Left forelimb (tissue), 1 donor: ENCODE data around the gene BCL11B.

Source experiments
- DNase-seq: peaks from one replicate; pipeline ENCODE4 v3.0.0-alpha.2; 2018; ENCODE audit warnings: low spot score

The BCL11B gene

DNA sequence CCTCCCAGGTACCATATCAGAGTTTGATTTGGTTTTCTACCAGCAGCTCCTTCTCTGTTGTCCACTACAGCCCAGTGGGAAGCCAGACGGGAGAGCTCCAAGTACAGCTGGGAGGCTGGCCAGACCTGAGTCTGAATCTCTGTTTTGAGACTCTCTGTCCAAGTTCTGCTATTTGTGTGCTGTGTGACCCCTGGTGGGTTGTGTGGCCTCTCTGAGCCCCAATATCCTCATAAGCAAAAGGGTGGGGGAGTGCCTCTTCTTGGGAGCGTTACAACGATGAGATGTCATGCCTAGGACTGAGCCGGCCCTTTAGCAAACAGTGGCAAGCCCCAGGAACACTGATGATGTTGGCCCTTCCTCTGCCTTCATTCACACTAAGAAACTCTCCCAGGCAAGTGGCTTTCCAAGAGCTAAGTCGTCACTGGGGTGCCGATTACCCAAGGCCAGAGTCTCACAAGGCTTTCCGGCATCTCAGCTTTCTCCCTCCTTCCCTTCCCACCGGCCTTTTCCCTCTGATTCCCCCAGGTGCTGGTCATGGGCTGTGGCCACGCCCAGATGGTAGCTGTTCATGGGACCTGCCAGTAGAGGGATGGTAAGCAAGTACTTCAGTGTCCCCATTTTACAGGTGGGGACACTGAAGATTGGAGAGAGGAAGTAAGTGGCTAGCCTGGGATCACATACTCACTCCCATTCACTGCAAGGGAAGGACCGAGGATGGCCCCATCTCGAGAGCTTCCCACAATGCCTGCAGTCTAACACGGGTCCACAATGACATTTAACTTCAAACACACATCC lies 47.7 kb downstream of the BCL11B start:
- DNase-seq, result no peak

DNA sequence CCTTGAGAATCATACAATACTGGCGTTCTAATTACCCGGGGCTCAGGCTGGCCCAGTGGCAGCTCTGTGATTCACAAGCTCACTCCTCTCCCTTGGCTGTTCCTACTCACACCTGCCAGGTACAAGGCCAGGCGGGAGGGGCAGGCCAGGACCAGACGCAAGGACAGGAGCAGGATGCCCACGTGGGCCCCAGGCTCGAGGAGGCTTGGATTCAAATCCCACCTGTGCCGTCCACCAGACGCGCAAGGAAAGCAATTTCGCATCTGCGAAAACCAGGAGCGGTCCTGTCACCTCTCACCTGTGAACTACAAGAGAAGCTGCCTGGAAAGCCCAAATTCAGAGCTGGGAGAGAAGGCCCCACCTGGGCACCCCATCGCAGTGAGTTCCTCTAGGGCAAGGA lies 50.6 kb downstream of the BCL11B start:
- DNase-seq, result no peak

DNA sequence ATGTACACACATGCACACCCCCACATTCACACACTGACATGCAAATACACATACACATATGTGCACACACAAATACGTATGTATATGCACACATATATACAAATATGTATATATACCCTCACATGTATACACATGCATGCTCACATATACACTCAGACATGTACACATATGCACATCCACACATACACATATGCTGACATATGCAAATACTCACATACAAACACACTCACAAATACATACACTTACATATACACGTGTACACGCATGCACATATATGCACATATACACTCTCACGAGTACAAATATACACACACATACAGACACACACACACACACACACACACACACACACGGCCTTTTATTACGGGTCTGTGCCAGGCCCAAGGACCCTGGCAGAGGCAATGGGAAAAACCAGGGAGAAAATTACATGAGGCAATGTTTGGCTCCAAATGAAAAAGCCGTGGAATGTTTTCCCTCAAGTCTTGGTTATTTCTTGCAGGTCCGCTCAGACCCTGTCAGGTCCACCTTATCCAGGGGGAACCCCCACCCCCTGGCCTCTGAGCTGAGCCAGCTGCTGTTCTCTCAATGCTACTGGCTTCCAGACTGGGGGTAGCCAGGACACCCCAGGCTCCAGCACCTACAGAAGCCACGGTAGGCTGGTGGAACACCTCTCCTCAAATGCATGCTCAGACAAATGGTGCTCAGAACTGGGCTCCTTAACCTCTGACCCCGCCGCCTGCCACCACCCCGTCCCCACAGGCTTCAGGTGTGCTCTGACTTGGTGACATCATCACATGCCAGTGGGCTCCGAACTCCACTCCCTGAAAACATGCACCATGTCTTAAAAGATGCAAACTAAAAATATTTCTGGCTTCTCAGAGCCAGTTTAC lies 54.7 kb downstream of the BCL11B start:
- no peak for DNase-seq

DNA sequence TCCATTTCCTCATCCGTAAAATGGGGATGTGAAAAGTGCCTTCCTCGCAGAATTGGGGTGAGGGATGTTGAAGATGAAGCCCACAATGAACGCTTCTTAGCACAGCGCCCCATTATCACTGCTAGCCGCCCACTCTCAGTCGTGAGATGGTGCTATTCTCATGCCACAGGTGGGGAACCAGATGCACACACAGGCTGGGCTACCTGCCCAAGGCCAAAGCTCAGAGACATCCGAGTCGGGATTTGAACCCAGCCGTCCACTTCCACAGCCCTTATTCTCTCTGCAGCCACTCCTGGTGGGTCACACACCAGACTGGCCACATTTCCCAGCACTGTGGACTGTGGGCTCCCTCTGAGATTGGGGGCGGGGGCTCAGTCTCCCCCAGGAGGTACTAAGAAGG lies 55.8 kb downstream of the BCL11B start:
- DNase-seq, result no peak

DNA sequence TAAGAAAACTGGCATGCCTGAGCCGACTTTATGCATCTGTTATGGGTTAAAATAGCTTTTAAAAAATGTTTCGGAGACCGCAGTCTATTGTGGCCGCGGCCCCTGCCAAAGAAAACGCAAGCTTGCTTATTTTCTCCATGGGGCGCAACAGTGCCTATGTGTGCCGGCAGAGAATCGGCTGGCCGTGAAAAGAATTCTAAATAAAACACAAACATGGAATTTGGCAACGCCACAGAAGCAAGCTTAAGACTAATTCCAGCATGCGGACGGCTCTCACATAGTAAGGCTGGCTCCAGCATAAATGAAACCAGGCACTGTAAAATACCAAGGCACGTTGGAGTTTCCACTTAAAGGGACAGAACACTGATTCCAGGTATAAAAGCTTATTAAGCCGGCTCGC lies 56.7 kb downstream of the BCL11B start:
- no peak for DNase-seq

DNA sequence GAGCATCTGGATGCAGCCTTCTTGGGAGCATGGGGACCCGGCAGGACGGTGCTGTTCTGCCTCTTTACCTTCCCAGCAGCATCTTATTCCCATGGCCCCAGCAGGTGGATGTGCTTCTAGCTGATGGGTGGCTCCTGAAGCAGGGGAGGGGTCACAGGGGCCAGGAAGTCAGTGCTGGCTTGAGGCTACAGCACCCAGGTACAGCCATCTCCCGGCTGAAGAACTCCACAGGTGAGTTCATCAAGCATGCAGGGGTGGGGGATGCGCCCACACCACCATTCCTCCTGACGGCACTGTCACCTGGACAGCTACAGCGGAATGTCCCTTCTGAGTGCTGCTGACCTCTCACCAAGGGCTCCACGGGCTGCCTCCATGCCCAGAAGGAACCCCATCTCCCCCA lies 57.3 kb downstream of the BCL11B start:
- no peak for DNase-seq

DNA sequence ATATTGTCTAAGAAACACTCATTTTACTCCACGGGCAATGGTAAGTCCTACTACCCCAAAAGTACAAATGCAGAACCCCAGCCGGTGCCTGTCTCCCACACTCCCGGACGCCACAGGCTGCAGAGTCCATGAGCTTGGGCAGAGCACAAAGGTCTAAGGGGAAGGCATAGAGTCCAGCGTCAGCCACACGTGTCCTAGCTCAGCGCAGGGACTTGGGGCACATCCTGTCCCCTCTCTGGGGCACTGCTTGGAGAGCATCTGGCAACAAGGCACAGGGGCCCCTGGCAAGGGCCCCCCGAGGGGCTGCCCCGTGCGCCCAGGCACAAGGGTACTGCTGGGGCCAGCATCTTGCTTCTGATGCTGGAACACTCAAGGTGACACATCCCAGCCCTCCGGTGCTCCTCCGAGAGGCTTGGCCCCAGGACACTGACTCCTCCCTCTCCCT lies 58.4 kb downstream of the BCL11B start:
- DNase-seq, result no peak

DNA sequence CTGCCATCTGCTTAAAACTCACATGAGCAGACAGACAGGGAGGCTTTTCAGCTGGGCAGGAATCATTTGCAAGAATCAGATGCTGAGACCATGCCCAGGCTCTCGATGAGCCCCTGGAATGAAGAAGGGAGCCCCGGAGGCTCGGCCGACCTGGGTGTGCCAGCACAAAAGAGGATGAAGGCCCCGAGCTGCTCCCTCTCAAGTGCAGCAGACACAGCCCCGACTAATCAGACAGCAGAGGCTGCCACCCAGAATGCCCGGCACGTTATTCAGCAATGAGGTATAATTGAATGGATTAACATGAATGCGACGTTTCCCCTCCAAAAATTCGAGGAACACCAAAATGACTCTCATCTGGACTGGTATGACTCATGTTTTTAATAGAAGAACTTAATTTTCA lies 58.9 kb downstream of the BCL11B start:
- no peak for DNase-seq

DNA sequence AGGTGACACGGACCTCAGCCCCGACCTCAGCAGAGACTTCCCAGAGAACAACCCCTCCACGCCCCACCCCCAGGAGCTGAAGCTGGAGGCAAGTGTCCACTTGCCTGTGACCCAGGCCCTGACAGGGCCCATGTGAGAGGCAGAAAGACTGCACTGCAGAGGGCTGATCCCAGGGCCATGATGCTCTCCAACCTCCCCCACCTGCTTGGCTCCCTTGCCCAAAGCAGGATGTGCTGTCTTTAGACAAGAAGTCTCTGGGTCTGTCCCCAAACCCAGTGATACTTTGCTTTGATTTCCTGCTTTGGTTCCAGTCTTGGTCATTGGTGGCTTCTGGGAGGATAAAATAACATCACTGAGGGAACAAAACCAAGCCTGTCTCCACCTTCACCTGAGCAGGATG lies 59.4 kb downstream of the BCL11B start:
- no peak for DNase-seq

DNA sequence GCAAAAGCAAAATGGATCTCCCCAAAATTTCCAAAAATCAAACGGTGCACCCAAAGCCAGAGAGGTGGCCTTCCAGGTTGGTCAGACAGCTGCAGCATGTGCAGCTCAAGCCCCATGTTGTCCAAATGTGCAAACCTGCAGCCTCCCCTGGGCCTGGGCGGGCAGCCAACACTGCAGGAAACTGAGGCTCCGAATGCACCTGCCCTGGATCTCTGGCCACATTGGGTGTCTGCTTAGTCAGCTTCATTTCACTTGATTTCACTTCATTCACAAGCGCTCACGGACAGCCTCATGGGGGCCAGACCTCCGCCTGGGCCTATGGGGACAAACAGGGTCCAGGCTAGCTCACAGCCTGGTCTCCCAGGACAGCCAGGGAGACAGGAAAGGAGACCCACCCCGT lies 59.8 kb downstream of the BCL11B start:
- no peak for DNase-seq

DNA sequence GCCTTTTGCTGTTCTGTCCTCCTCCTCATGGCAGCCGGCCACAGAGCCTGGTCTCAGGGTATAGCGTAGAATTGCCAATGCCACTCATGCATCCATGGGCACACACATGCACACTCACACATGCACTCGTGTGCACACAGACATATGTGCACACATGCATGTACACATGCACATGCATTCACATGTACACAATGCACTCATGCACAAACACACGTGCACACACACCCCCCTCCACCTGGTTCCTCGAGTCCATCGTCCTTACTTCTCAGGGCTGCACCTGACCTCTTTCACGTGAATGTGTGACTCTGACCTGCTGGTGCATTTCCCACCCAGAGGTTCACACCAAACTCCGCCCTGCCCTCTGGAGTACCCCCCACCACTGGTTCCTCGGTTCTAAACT lies 60.6 kb downstream of the BCL11B start:
- DNase-seq, result no peak

DNA sequence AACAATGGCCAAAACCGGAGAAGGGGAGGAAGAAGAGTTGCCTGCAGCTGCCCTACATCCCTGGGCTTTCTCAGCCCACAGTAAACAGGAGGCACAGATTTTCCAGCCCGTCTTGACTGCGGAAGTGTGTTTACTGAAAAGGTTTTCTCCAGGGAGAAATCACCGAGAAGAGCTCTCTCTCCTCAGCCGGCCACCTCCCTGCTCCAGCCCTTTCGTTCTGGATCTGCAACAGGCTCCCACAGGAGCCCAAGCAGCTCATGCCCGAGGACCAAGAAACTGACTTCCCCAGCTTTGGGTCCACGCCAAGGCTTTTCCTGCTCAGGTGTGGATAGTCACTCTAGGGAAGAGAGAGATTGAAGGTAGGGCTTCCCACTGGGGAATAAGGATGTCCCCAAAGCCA lies 61.7 kb downstream of the BCL11B start:
- DNase-seq, result no peak

DNA sequence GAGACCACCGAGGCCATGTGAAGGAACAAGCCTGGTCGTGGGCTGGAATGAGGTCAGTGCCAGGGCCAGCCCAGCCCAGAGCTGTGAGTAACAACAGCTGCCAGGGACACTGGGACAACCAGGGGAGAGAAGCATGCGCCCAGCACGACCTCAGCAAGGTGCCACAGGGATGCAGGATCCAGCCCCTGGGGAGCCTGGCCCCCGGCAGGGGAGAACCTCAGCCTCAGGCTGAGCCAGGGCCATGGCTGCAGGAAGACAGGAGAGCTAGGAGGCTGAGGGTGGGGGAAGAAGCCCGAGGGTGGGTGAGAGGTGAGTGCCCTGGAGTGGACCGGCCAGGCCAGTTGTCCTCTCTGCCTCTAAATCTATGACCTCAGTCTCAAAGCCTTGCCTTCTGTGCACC lies 62.6 kb downstream of the BCL11B start:
- DNase-seq, result no peak

DNA sequence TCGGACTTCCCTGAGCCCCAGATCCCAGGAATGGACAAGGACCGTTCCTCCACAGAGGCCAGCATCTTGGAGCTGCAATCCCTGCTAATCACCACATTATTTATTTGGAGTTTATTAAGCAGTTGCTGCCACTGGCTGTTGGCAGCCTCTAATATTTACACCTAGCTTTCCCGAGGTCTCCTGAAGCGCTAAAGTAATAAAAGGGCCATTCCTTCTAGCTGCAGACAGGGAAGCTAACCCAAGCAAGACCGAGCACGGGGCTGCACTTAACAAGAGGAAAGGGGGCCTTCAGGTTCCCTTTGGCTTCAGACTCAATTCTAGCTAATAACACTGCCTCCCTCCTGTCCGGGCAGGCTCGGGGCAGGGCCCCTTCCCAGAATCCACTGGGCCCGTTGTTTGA lies 63.7 kb downstream of the BCL11B start:
- DNase-seq, result no peak

DNA sequence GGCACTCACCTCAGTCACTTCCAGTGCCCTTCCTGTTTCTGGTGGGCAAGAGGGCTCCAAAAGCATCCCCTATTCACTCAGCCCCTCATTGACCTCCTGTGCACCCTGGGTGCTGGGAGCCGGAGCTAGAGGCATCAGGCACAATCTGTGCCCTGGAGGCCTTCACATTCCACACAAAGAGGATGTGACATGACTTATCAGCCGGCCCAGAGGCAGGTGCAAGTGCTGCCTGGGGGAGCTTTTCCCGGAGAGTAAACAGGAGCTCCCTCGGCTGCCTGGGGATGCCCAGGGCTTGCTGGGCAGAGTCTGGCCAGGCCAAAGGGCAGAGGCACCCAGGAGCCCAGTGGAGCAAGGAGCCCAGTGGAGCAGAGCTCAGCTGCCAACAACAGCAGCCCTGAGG lies 64.5 kb downstream of the BCL11B start:
- DNase-seq, result no peak

DNA sequence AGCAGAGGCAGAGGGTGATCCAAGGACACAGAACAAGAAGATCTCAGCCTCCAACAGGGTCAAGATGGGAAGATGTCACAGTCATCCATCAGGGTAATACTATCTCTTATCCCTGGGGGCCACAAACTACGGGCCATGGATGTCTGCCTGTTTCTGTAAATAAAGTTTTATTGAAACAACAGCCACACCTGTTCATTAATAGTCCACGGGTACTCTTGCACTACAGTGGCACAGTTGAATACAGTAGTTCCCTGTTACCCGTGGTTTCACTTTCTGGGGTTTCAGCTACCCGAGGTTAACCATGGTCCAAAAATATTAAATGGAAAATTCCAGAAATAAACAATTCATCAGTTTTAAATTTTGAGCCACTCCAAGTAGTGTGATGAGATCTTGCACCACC lies 65.9 kb downstream of the BCL11B start:
- DNase-seq, result no peak

DNA sequence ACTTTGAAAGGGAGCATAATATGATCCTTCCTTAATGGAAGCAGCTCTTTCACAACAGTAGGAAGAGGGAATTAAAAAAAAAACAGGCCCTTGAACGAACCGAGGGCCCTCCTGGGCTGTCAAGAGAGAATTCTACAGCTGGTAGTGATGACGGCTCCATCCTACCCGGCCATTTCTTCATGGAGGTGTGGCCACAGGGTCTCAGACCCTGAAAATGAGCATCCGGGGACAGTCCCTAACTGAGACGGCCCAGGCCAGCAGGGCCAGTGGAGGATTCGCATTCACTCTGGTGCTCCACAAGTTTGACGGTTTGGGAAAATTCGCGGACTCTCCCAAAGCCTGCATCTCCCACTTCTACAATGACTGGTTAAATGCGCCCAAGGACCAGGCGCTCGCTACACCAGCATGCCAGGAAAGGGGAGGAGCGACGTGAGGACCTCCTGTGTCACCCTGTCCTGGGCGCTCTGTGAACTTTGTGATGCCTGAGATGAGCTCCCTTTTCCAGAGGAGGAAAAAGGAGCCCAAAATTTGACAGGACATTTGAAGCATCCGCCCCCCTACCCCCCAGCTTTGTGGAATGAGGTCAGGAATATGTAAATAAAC lies 66.8 kb downstream of the BCL11B start:
- no peak for DNase-seq

DNA sequence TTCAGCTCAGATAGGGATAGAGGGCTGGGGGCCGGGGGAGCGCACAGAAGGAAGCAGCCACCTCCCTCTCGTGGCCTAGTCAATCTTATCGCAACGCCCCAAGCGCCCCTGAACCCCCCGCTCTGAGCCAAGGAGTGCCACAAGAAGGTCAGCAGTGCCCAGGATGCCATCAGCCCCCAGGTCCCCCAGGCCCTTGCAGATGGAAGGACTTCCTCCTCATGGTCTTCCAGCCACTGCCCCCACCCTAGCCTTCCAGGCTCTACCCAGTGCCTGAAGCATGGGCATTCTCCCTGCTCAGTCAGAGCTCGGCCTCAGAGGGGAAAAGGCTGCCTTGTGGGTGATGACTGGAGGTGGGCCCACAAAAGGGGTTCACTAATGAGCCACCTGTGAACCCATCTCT lies 68.2 kb downstream of the BCL11B start:
- DNase-seq, result no peak

DNA sequence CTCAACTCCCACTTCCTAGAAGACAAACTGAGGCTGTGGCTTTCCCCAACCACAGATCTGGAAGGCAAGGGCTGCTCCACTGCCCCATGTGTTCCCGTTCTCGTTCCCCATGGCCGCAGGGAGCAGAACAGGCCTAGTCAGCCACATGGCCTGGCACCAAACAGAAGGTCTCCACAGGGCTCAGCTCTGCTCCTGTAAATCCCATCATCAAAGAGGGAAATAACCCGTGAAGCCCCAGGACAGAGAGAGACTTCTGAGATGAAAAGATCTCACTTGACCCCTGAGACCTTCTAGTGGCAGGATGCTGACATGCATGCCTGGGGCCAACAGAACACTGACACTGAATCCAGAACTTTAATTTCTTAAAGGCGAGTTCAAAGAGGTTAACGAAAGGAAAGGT lies 68.9 kb downstream of the BCL11B start:
- no peak for DNase-seq

DNA sequence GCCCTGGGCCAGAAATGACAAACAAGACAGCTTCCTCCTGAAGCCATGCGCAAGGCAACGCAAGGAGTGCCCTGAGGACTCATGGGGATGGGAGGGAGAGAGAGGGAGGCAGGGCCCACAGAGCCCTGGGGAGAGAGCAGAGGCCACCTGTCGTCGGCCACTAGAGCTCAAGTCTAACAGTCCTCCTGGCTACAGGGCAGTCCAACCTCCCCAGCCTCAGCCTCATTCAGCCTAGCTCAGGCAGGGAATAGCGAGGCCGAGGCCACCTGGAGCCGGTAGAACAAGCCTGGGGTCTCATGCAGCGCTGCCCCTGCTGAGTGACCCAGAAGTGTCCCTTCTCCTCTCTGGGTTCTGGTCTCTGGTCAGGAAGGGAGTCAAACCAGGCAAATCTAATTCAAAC lies 69.5 kb downstream of the BCL11B start:
- no peak for DNase-seq

DNA sequence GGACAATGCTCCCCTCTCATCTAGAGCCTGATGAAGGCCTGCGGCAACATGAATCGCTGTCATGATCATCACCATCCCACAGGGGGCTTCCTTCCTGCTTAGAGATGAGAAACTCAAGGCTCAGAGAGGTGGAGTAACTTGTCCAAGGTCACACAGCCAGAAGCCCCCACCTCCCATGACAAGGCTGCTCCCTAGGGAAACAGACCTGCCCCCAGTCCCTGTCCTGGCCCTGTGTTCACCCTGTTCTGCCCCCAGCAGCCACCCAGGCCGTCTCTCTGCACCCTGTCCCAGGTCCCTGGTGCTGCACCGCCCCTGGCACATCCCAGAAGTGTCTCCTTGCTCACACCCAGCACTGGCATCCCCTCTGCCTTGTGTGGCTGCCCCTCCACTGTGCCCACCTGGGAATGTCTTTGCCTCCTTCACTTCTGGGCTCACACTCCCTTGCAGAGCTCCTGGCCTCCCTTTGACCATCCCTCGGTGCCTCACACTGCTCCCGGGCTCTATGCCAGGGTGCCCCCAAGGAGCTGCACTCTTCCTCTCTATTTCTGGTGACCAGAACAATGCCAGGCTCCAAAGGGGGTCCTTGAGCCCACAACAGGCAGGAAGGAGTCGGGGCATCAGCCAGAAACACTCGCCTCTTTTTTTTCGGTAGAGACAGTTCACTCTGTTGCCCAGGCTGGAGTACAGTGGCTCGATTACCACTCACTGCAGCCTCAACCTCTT lies 70.5 kb downstream of the BCL11B start:
- DNase-seq, result no peak

DNA sequence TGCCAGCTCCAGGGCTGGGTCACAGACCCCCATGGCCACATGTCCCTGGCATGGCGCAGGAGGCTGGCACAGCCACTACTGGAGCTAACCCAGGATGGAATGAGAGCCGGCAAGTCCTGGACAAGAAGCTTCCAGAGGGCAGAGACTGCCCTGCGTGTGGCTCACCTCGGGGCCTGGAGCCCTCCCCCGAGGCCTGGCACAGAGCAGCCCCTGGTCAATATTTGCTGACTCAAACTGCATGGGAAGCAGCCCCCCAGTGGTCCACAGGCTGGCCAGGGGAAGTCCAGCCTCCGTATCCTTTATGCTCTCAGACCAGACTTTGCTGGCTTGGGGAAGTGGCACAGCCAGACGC lies 71.4 kb downstream of the BCL11B start:
- no peak for DNase-seq
